Spleen (tissue), 13 donors: ENCODE data around the gene PRKCG. TPM values are rescaled to one million over a fixed set of nuclear protein-coding genes. Genes with fewer than 3 reads are reported as not detected.
A peak's percentile ranks its signal among the peaks of the same experiment; 100 is the strongest.
"Not testable (repeated sequence)": the region's sequence is repeated elsewhere in the genome, so short reads cannot be mapped to it uniquely, and the experiment has no call there.

ENCODE experiments used
- DNase-seq: peaks from one replicate; pipeline ENCODE4 v3.0.0-alpha.2; 2020
- H3K27ac ChIP-seq, 8 donors: fragments of 200-600 bp; sonication (generic) in 7 of 8; 1 replicate in 4 of 8; 2 replicates in 4 of 8; pipeline versions ENCODE4 v1.5.0 to v1.8.0; 2016 to 2021; ENCODE audit warnings: inconsistent platforms in 4 of 8, mild to moderate bottlenecking in 4 of 8, moderate library complexity in 1 of 8
- H3K27me3 ChIP-seq, 7 donors: fragments of 200-600 bp; sonication (generic) in 6 of 7; replicated peaks in 1 of 7; 1 replicate in 4 of 7; 2 replicates in 3 of 7; pipeline versions ENCODE4 v1.5.0 to v1.8.0; 2016 to 2021; ENCODE audit warnings: inconsistent platforms in 3 of 7, mild to moderate bottlenecking in 1 of 7
- H3K36me3 ChIP-seq, 6 donors: fragments of 200-600 bp; sonication (generic) in 5 of 6; 1 replicate in 4 of 6; 2 replicates in 2 of 6; pipeline versions ENCODE4 v1.5.0 to v1.8.0; 2016 to 2021; ENCODE audit warnings: inconsistent platforms in 2 of 6
- H3K4me1 ChIP-seq, 6 donors: fragments of 200-600 bp; sonication (generic) in 5 of 6; 1 replicate in 3 of 6; 2 replicates in 3 of 6; pipeline versions ENCODE4 v1.5.0 to v1.8.0; 2016 to 2021; ENCODE audit warnings: inconsistent platforms in 3 of 6
- H3K4me3 ChIP-seq, 8 donors: fragments of 200-600 bp; sonication (generic) in 7 of 8; 1 replicate in 4 of 8; 2 replicates in 4 of 8; pipeline versions ENCODE4 v1.5.0 to v1.8.0; 2016 to 2021; ENCODE audit warnings: inconsistent platforms in 4 of 8, mild to moderate bottlenecking in 4 of 8, moderate library complexity in 2 of 8
- H3K9me3 ChIP-seq, 8 donors: fragments of 200-600 bp; sonication (generic) in 7 of 8; 1 replicate in 4 of 8; 2 replicates in 4 of 8; pipeline versions ENCODE4 v1.5.0 to v1.8.0; 2016 to 2021; ENCODE audit warnings: inconsistent platforms in 4 of 8
- CTCF ChIP-seq, 11 experiments: fragments of 200-600 bp in 7 of 11; fragments of 450-650 bp in 4 of 11; sonication (generic) in 4 of 11; IDR thresholded peaks in 8 of 11; conservative IDR thresholded peaks in 3 of 11; 1 replicate in 7 of 11; 2 replicates in 4 of 11; pipeline versions ENCODE4 v1.4.0 to v1.8.0; 2016 to 2021; ENCODE audit warnings: antibody characterized with exemption in 11 of 11, inconsistent platforms in 4 of 11, mild to moderate bottlenecking in 1 of 11
- POLR2A ChIP-seq, 3 donors: fragments of 450-650 bp; IDR thresholded peaks; one replicate each; pipeline ENCODE4 v1.5.1; 2017; ENCODE audit warnings: antibody characterized with exemption in 3 of 3, mild to moderate bottlenecking in 1 of 3
- POLR2AphosphoS5 ChIP-seq, 3 donors: sonication (generic); formaldehyde crosslinking; IDR thresholded peaks; one replicate each; pipeline ENCODE4 v1.5.1; 2017; ENCODE audit warnings: antibody characterized with exemption in 3 of 3
- WGBS, 5 donors: extraction: QIAGEN DNeasy Blood & Tissue Kit in 3 of 5; methylation state at CpG; one replicate each; pipeline versions ENCODE4 v1.1.5 to v1.1.7; 2013 to 2018; 5-methylcytosine and 5-hydroxymethylcytosine counted together
- intact Hi-C: fragments of 100-400 bp; cut with DNase I; formaldehyde crosslinking; loops from one replicate; pipeline ENCODE4 v1.15.0; 2023; ENCODE audit warnings: low total_unique reads
- long read RNA-seq, 2 donors: transcript quantifications; one replicate each; lab custom pipeline, GENCODE V29; 2026
- polyA plus RNA-seq, 3 donors: library from polyadenylated mRNA; stranded (reverse); fragments of 200-250 nt; gene quantifications; one replicate each; pipeline ENCODE4 v1.2.1, GENCODE V29; 2013
- total RNA-seq, 7 donors: library from RNA; depleted of rRNA in 3 of 7; stranded (reverse); fragments of >200 nt in 3 of 7; fragmentation: NEBNext Ultra II Directional in 4 of 7; extraction: Animal tissue kit (Norgen Biotek cat#: 25700) in 4 of 7; gene quantifications; one replicate each; pipeline versions ENCODE4 v1.1.0 to v1.2.1, GENCODE V29; 2016 to 2021
- donor health status: healthy with polysubstance abuse.
- donor health status: DM: no; HTN: no; CAD: no; lungs with moderate emphysema.
- donor health status: DM: no; HTN: no; CAD: no.
- donor health status: Bipolar disorder and iron deficiency.
- donor health status: healthy.
- donor health status: DM: no; HTN: no; CAD: no.
- donor health status: DM: yes; HTN: yes; CAD: no.

The PRKCG gene
- total RNA-seq (under 1 TPM in 1 of 7 donors, not detected in 6; 0.17 TPM), polyA plus RNA-seq (not detected)
- long read RNA-seq, donor 1: 0 reads
- long read RNA-seq, donor 2: 0 reads

- no peaks in the 10 kb centered on the region for H3K36me3 ChIP-seq
- peaks cover 17 to 62% (median 34%) of the 10 kb centered on the region in 6 donors for H3K4me1 ChIP-seq
- H3K9me3 ChIP-seq: no peaks in the 10 kb centered on the region
- DNase-seq: peak; percentile 90
- no peak within 1 kb of the TSS for H3K27ac ChIP-seq
- WGBS, 5 donors: 3 to 5% (median 3%) methylated on average over 33 to 48 of the region's 49 CpGs
- peak within 1 kb of the TSS in 5 of 8 donors; percentile 19 to 66 (median 33) for H3K4me3 ChIP-seq
- peaks cover 2 to 91% (median 49%) of the 10 kb centered on the region in 7 donors for H3K27me3 ChIP-seq
- TF ChIP-seq POLR2A (IDR thresholded peaks at IDR 0.05) (no peak), CTCF (IDR thresholded peaks at IDR 0.05 in 8 of 11, conservative IDR thresholded peaks at IDR 0.05 in 3 of 11) (peak in 10 of 11 experiments; percentile 25 to 75 (median 58)), POLR2AphosphoS5 (IDR thresholded peaks at IDR 0.05) (peak in 1 of 3 donors; percentile 62)
- intact Hi-C loops: no loop called here
These were observed at the start of gene PRKCG for GRCh38 chr19:53881482-53882390. Gene PRKCG (plus strand): TSS chr19:53882197. CDS start chr19:53882495, 298 bp downstream.

DNA sequence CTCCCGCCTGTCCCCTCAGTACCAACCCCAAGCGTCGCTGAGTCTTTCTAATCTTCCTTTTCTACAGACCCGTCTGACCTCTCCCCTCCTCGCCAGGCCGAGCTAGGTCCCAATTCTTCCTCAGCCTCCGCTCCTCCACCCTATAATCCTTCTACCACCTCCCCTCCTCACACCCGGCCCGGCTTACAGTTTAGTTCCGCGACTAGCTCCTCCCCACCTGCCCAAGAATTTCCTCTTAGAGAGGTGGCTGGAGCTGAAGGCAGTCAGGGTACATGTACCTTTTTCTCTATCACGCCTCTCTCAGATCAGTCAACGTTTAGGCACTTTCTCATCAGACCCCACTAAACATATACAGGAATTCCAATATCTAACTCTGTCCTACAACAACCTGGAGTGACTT lies 49.1 kb upstream of the PRKCG start:
- peaks cover 0 to 29% (median 0%) of the 10 kb centered on the region in 6 donors for H3K4me1 ChIP-seq
- H3K36me3 ChIP-seq, H3K4me3 ChIP-seq, H3K9me3 ChIP-seq, DNase-seq, intact Hi-C loops: not testable (repeated sequence)
- WGBS, 5 donors: 8 to 29% (median 20%) methylated on average over 7 to 13 of the region's 13 CpGs
- H3K27ac ChIP-seq: peak overlapping the region in 1 of 8 donors; percentile 9
- peaks cover 0 to 41% (median 0%) of the 10 kb centered on the region in 7 donors for H3K27me3 ChIP-seq

DNA sequence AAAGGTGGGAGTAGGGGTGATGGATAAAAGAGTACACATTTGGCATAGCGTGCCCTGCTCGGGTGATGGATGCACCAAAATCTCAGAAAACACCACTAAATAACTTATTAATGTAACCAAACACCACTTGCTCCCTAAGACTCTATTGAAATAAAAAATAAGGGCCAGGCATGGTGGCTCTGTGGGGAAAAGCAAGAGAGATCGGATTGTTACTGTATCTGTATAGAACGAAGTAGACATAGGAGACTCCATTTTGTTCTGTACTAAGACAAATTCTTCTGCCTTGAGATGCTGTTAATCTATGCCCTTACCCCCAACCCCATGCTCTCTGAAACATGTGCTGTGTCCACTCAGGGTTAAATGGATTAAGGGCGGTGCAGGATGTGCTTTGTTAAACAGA lies 43.6 kb upstream of the PRKCG start:
- H3K36me3 ChIP-seq, H3K27ac ChIP-seq, intact Hi-C loops, DNase-seq, H3K4me3 ChIP-seq, H3K9me3 ChIP-seq: not testable (repeated sequence)
- WGBS, 5 donors: 70 to 87% (median 81%) methylated on average over 5 of the region's 5 CpGs
- H3K27me3 ChIP-seq: peaks cover 0 to 25% (median 0%) of the 10 kb centered on the region in 7 donors
- peaks cover 5 to 27% (median 14%) of the 10 kb centered on the region in 6 donors for H3K4me1 ChIP-seq

- peaks cover 0 to 29% (median 0%) of the 10 kb centered on the region in 7 donors for H3K27me3 ChIP-seq
- not testable (repeated sequence) for H3K36me3 ChIP-seq, DNase-seq, H3K9me3 ChIP-seq, H3K27ac ChIP-seq, H3K4me3 ChIP-seq
- 92 to 98% (median 94%) methylated on average over 12 of the region's 12 CpGs for WGBS, 5 donors
- peaks cover 5 to 35% (median 14%) of the 10 kb centered on the region in 6 donors for H3K4me1 ChIP-seq
- intact Hi-C loops: loop anchor here (5.0 kb wide), 1 partner anchor 182 kb away; no protein-coding TSS in a partner anchor
These were observed 41.8 kb upstream of the PRKCG start for GRCh38 chr19:53840241-53840640.

- H3K4me3 ChIP-seq, H3K9me3 ChIP-seq, H3K36me3 ChIP-seq, DNase-seq: not testable (repeated sequence)
- peak overlapping the region in 2 of 8 donors; percentile 23 to 76 for H3K27ac ChIP-seq
- intact Hi-C loops: loop anchor here (5.0 kb wide), 1 partner anchor 181 kb away; no protein-coding TSS in a partner anchor
- H3K4me1 ChIP-seq: peaks cover 5 to 42% (median 14%) of the 10 kb centered on the region in 6 donors
- peaks cover 0 to 35% (median 0%) of the 10 kb centered on the region in 7 donors for H3K27me3 ChIP-seq
- WGBS, 5 donors: 73 to 92% (median 77%) methylated on average over 4 of the region's 4 CpGs
These were observed 41.1 kb upstream of the PRKCG start for GRCh38 chr19:53840914-53841313.

DNA sequence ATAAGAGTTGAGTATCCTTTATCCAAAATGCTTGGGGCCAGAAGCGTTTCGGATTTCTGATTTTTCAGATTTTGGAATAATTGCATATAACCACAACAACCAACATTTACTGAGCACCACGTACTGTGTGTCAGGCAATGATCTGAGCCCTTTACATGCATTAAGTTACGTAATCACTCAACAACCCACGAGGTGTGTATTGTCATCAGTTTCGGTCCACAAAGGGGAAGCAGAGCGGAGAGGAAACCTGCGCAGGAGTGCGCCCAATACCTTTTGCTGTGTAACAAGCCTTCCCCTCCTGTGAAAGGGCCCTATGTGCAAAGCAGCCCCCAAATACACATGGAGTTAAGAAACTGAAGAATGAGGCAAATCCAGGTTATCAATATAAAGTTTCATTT lies 37.1 kb upstream of the PRKCG start:
- H3K27ac ChIP-seq: peak overlapping the region in 4 of 8 donors; percentile 26 to 74 (median 60)
- H3K4me1 ChIP-seq: peaks cover 7 to 61% (median 16%) of the 10 kb centered on the region in 6 donors
- no peaks in the 10 kb centered on the region for H3K36me3 ChIP-seq
- intact Hi-C loops: loop anchor here (5.0 kb wide), 1 partner anchor 177 kb away; no protein-coding TSS in a partner anchor
- 54 to 79% (median 72%) methylated on average over 9 of the region's 9 CpGs for WGBS, 5 donors
- H3K4me3 ChIP-seq: peak overlapping the region in 1 of 8 donors; percentile 18
- TF ChIP-seq CTCF (IDR thresholded peaks at IDR 0.05 in 8 of 11, conservative IDR thresholded peaks at IDR 0.05 in 3 of 11) (no peak), POLR2AphosphoS5 (IDR thresholded peaks at IDR 0.05) (peak in 1 of 3 donors; percentile 43)
- H3K27me3 ChIP-seq: peaks cover 0 to 55% (median 0%) of the 10 kb centered on the region in 7 donors
- H3K9me3 ChIP-seq: no peaks in the 10 kb centered on the region
- DNase-seq: peak; percentile 80
